Uterus (tissue), 4 donors: Measurements from ENCODE around the gene PER2. TPM values are rescaled to one million over a fixed set of nuclear protein-coding genes. Genes with fewer than 3 reads are reported as not detected.

Source experiments
- DNase-seq, 2 donors: peaks; one replicate each; pipeline ENCODE4 v3.0.0-alpha.2; 2019 to 2020
- H3K27ac ChIP-seq, 2 donors: fragments of 200-600 bp; sonication (generic); 1 replicate in 1 of 2; 2 replicates in 1 of 2; pipeline ENCODE4 v1.5.1; 2016 to 2018
- H3K27me3 ChIP-seq, 2 donors: fragments of 200-600 bp; sonication (generic); one replicate each; pipeline ENCODE4 v1.5.1; 2018 to 2019; ENCODE audit warnings: control low read depth in 1 of 2
- H3K36me3 ChIP-seq, 2 donors: fragments of 200-600 bp; sonication (generic); one replicate each; pipeline ENCODE4 v1.5.1; 2019; ENCODE audit warnings: control low read depth in 1 of 2
- H3K4me1 ChIP-seq, 2 donors: fragments of 200-600 bp; sonication (generic); one replicate each; pipeline ENCODE4 v1.5.1; 2018 to 2019; ENCODE audit warnings: control low read depth in 1 of 2
- H3K4me3 ChIP-seq, 2 donors: fragments of 200-600 bp; sonication (generic); 1 replicate in 1 of 2; 2 replicates in 1 of 2; pipeline ENCODE4 v1.5.1; 2018 to 2019; ENCODE audit warnings: mild to moderate bottlenecking in 1 of 2
- H3K9me3 ChIP-seq, 2 donors: fragments of 200-600 bp; sonication (generic); one replicate each; pipeline ENCODE4 v1.5.1; 2019; ENCODE audit warnings: control low read depth in 1 of 2
- CTCF ChIP-seq, 4 experiments: fragments of 200-600 bp in 2 of 4; fragments of 450-650 bp in 2 of 4; sonication (generic) in 2 of 4; IDR thresholded peaks; one replicate each; pipeline ENCODE4 v1.5.1; 2016 to 2019; ENCODE audit warnings: antibody characterized with exemption in 4 of 4, mild to moderate bottlenecking in 2 of 4, moderate library complexity in 1 of 4
- POLR2A ChIP-seq, 2 donors: fragments of 450-650 bp; IDR thresholded peaks; one replicate each; pipeline ENCODE4 v1.6.1; 2016; ENCODE audit warnings: antibody characterized with exemption in 2 of 2, mild to moderate bottlenecking in 1 of 2, moderate library complexity in 1 of 2
- intact Hi-C: fragments of 100-400 bp; cut with DNase I; formaldehyde crosslinking; loops from one replicate; pipeline ENCODE4 v1.15.1; 2023; ENCODE audit warnings: low total_unique reads
- total RNA-seq, 4 donors: library from RNA; depleted of rRNA in 3 of 4; stranded (reverse); fragments of >200 nt in 3 of 4; gene quantifications; one replicate each; pipeline versions ENCODE4 v1.1.0 to v1.2.4, GENCODE V29; 2014 to 2023
- donor health status: DM: yes; HTN: yes; CAD: no.

Gene PER2
- total RNA-seq, 4 donors from 2014 or later: 2.9 to 40.9 (median 19.9) TPM

- H3K27me3 ChIP-seq: no peaks in the 10 kb centered on the region
- intact Hi-C loops: no loop called here
Measured at GRCh38 chr2:238255636-238256035, 32.8 kb downstream of the PER2 start.

GRCh38 chr2:238255151-238255551 lies 33.3 kb downstream of the PER2 start:
- intact Hi-C loops: no loop called here
- Histone ChIP-seq H3K4me3 (no peak overlapping the region), H3K4me1 (no peaks in the 10 kb centered on the region), H3K27ac (no peak overlapping the region), H3K9me3 (no peaks in the 10 kb centered on the region), H3K36me3 (no peaks in the 10 kb centered on the region), H3K27me3 (no peaks in the 10 kb centered on the region)
- no peak for DNase-seq
- TF ChIP-seq CTCF (IDR thresholded peaks at IDR 0.05) (no peak), POLR2A (IDR thresholded peaks at IDR 0.05) (no peak)

More at GRCh38 chr2:238255636-238256035, 32.8 kb downstream of the PER2 start:
- TF ChIP-seq CTCF (IDR thresholded peaks at IDR 0.05): no peak
- TF ChIP-seq POLR2A (IDR thresholded peaks at IDR 0.05): no peak
- no peak overlapping the region for H3K27ac ChIP-seq
- no peak for DNase-seq
- no peak overlapping the region for H3K4me3 ChIP-seq
- H3K36me3 ChIP-seq: no peaks in the 10 kb centered on the region
- H3K4me1 ChIP-seq: no peaks in the 10 kb centered on the region
- H3K9me3 ChIP-seq: no peaks in the 10 kb centered on the region

GRCh38 chr2:238254095-238254723 lies 34.2 kb downstream of the PER2 start:
- intact Hi-C loops: no loop called here
- no peak overlapping the region for H3K27ac ChIP-seq
- H3K4me3 ChIP-seq: no peak overlapping the region
- H3K36me3 ChIP-seq: no peaks in the 10 kb centered on the region
- no peaks in the 10 kb centered on the region for H3K4me1 ChIP-seq
- no peak for TF ChIP-seq CTCF (IDR thresholded peaks at IDR 0.05)
- no peak for TF ChIP-seq POLR2A (IDR thresholded peaks at IDR 0.05)
- no peaks in the 10 kb centered on the region for H3K27me3 ChIP-seq
- DNase-seq: no peak
- H3K9me3 ChIP-seq: no peaks in the 10 kb centered on the region

- Histone ChIP-seq H3K27ac (no peak overlapping the region), H3K36me3 (no peaks in the 10 kb centered on the region), H3K4me3 (no peak overlapping the region), H3K9me3 (no peaks in the 10 kb centered on the region), H3K4me1 (no peaks in the 10 kb centered on the region), H3K27me3 (no peaks in the 10 kb centered on the region)
- TF ChIP-seq CTCF (IDR thresholded peaks at IDR 0.05) (no peak), POLR2A (IDR thresholded peaks at IDR 0.05) (no peak)
- intact Hi-C loops: no loop called here
- no peak for DNase-seq
Measured at GRCh38 chr2:238252766-238253630, 35.4 kb downstream of the PER2 start.

- intact Hi-C loops: no loop called here
- no peaks in the 10 kb centered on the region for H3K4me1 ChIP-seq
- H3K27ac ChIP-seq: no peak overlapping the region
- no peaks in the 10 kb centered on the region for H3K27me3 ChIP-seq
- no peaks in the 10 kb centered on the region for H3K9me3 ChIP-seq
- no peak for DNase-seq
- H3K36me3 ChIP-seq: no peaks in the 10 kb centered on the region
- H3K4me3 ChIP-seq: no peak overlapping the region
- no peak for TF ChIP-seq POLR2A (IDR thresholded peaks at IDR 0.05)
- TF ChIP-seq CTCF (IDR thresholded peaks at IDR 0.05): no peak
Measured at GRCh38 chr2:238251986-238252385, 36.4 kb downstream of the PER2 start.
